Right lobe of liver (tissue), 4 donors: ENCODE measurements around the gene MSMB.

ENCODE experiments used
- POLR2A ChIP-seq: fragments of 450-650 bp; IDR thresholded peaks from one replicate; pipeline ENCODE4 v1.6.1; 2017; ENCODE audit warnings: antibody characterized with exemption, mild to moderate bottlenecking
- TF ChIP-seq, protein P1 (sequence below), 4 donors: fragments of 200-600 bp in 3 of 4; fragments of 450-650 bp in 1 of 4; IDR thresholded peaks; one replicate each; pipeline versions ENCODE4 v1.5.1 to v1.8.0; 2016 to 2022; ENCODE audit warnings: antibody characterized with exemption in 4 of 4, mild to moderate bottlenecking in 2 of 4
- donor health status: DM: no; HTN: no; CAD: no.
- donor health status: DM: no; HTN: no; CAD: no.
- donor health status: DM: no; HTN: yes; CAD: no.

DNA sequence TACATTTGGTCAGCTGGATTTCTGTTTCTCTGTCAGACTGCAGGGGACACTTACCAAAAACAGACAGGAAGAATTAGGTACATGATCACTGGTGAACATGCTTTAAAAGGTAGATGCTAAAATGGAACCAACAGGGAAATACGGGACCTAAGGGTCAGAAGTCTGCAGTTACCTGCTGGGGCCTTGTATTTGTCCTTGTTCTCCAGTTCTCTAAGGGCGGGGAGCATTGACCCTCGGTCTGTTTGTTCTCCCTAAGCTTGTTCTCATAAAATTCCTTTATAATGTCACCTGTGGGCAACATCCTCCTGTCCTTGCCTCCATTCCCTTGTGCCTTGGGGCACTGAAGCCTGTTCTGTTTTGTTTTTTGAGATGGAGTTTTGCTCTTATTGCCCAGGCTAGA lies 29.8 kb upstream of the MSMB start:
- TF ChIP-seq, protein P1, sequence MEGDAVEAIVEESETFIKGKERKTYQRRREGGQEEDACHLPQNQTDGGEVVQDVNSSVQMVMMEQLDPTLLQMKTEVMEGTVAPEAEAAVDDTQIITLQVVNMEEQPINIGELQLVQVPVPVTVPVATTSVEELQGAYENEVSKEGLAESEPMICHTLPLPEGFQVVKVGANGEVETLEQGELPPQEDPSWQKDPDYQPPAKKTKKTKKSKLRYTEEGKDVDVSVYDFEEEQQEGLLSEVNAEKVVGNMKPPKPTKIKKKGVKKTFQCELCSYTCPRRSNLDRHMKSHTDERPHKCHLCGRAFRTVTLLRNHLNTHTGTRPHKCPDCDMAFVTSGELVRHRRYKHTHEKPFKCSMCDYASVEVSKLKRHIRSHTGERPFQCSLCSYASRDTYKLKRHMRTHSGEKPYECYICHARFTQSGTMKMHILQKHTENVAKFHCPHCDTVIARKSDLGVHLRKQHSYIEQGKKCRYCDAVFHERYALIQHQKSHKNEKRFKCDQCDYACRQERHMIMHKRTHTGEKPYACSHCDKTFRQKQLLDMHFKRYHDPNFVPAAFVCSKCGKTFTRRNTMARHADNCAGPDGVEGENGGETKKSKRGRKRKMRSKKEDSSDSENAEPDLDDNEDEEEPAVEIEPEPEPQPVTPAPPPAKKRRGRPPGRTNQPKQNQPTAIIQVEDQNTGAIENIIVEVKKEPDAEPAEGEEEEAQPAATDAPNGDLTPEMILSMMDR (IDR thresholded peaks at IDR 0.05) = no peak
- no peak for TF ChIP-seq POLR2A
